Measurements from ENCODE around the gene FAM89B.

The FAM89B gene

DNA sequence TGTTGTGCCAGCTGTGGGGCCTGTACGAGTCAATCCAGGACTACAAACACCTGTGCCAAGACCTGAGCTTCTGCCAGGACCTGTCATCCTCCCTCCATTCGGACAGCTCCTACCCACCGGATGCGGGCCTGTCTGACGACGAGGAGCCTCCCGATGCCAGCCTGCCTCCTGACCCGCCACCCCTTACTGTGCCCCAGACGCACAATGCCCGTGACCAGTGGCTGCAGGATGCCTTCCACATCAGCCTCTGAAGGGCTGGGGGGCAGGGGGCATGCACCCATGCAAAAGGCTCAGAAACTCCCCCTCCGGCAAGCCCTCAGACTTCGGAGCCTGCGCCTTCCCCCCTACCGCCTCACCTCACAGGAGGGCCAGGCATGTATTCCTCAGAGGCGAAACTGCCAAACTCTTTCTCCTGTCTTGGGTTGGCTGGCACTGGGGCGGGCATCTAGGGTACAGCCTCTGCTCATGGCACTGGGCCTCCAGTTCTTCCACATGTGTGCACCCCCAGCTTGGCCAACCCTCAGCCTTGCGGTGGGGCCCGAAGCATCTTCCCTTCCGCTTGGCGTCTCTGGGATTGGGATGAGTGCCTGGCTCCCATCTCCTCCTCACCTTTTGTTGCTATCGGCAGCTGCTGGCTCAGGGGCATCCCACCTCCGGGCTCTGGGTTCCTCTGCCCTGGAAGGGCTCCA, 1.2 kb downstream of the FAM89B start:
- no peaks in the 10 kb centered on the region for H3K36me3 ChIP-seq (ENCODE audit: control insufficient read depth, low read depth, low read length)
- no peak overlapping the region for H3K27ac ChIP-seq (ENCODE audit: low read length)
- no peak overlapping the region for H3K9ac ChIP-seq (ENCODE audit: low read length)
- peak overlapping the region; percentile 63 for H3K4me3 ChIP-seq (ENCODE audit: low read length)
- peaks cover 24% of the 10 kb centered on the region for H3K4me1 ChIP-seq (ENCODE audit: control insufficient read depth, low read depth, low read length)
- peaks cover 36% of the 10 kb centered on the region for H3K27me3 ChIP-seq (ENCODE audit: control insufficient read depth, insufficient read depth, low read length)
- H3K9me3 ChIP-seq (ENCODE audit: control insufficient read depth, low read depth, low read length) = no peaks in the 10 kb centered on the region

GRCh38 chr11:65574109-65574810, 1.9 kb downstream of the FAM89B start:
- H3K27me3 ChIP-seq (ENCODE audit: control insufficient read depth, insufficient read depth, low read length) = peaks cover 36% of the 10 kb centered on the region
- H3K4me1 ChIP-seq (ENCODE audit: control insufficient read depth, low read depth, low read length) = peaks cover 18% of the 10 kb centered on the region
- no peaks in the 10 kb centered on the region for H3K9me3 ChIP-seq (ENCODE audit: control insufficient read depth, low read depth, low read length)
- H3K36me3 ChIP-seq (ENCODE audit: control insufficient read depth, low read depth, low read length) = no peaks in the 10 kb centered on the region
- H3K9ac ChIP-seq (ENCODE audit: low read length) = no peak overlapping the region
- no peak overlapping the region for H3K27ac ChIP-seq (ENCODE audit: low read length)
- peak overlapping the region; percentile 53 for H3K4me3 ChIP-seq (ENCODE audit: low read length)

- no peak overlapping the region for H3K27ac ChIP-seq (ENCODE audit: low read length)
- H3K4me3 ChIP-seq (ENCODE audit: low read length) = peak overlapping the region; percentile 53
- H3K27me3 ChIP-seq (ENCODE audit: control insufficient read depth, insufficient read depth, low read length) = peaks cover 36% of the 10 kb centered on the region
- H3K9me3 ChIP-seq (ENCODE audit: control insufficient read depth, low read depth, low read length) = no peaks in the 10 kb centered on the region
- peaks cover 18% of the 10 kb centered on the region for H3K4me1 ChIP-seq (ENCODE audit: control insufficient read depth, low read depth, low read length)
- no peak overlapping the region for H3K9ac ChIP-seq (ENCODE audit: low read length)
- H3K36me3 ChIP-seq (ENCODE audit: control insufficient read depth, low read depth, low read length) = no peaks in the 10 kb centered on the region
Measured at GRCh38 chr11:65574811-65575567, 2.7 kb downstream of the FAM89B start.

DNA sequence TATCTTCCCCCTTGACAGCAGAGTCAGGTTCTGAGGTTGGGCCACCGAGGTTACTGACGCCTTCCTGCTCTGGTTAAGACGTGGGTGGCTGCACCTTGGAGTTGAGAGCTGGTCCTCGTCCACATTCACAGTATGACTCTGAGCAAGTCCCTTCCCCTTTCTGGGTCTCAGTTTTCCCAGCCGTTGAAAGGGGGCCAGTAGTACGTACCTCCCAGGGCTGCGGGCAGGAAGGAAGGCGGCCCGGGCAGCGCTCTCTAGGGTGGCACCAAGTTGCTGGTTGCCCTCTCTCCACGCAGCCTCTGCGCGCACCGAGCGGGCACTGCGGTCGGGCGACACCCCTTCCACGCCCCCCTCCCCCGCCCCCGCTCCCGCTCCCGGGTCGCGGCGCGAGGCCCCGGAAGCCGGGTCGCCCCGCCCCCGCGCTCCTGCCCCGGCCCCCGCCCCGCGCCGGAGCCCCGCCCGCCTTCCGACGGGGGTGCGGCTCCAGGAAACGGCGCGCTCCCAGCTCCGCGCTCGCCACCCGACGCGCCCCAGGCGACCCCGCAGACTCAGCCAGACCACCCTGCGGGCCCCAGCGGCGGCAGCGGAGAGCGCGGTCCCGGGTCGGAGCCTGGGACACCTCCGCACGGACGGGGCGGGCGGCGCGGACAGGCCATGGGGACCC, 3.4 kb downstream of the FAM89B start, which contains the start of gene EHBP1L1:
Gene EHBP1L1 (plus strand): TSS at position 486 of the 664 bp plus-strand sequence. CDS start 250 bp downstream, outside the sequence.
- Histone ChIP-seq H3K9ac (ENCODE audit: low read length) (no peak within 1 kb of the TSS), H3K4me1 (ENCODE audit: control insufficient read depth, low read depth, low read length) (peaks cover 18% of the 10 kb centered on the region), H3K4me3 (ENCODE audit: low read length) (peak within 1 kb of the TSS; percentile 53), H3K36me3 (ENCODE audit: control insufficient read depth, low read depth, low read length) (no peaks in the 10 kb centered on the region), H3K27me3 (ENCODE audit: control insufficient read depth, insufficient read depth, low read length) (peaks cover 36% of the 10 kb centered on the region), H3K9me3 (ENCODE audit: control insufficient read depth, low read depth, low read length) (no peaks in the 10 kb centered on the region), H3K27ac (ENCODE audit: low read length) (no peak within 1 kb of the TSS)

GRCh38 chr11:65576232-65576866, 4.0 kb downstream of the FAM89B start:
- Histone ChIP-seq H3K9ac (ENCODE audit: low read length) (no peak overlapping the region), H3K9me3 (ENCODE audit: control insufficient read depth, low read depth, low read length) (no peaks in the 10 kb centered on the region), H3K27me3 (ENCODE audit: control insufficient read depth, insufficient read depth, low read length) (peaks cover 36% of the 10 kb centered on the region), H3K4me1 (ENCODE audit: control insufficient read depth, low read depth, low read length) (peaks cover 12% of the 10 kb centered on the region), H3K36me3 (ENCODE audit: control insufficient read depth, low read depth, low read length) (no peaks in the 10 kb centered on the region), H3K4me3 (ENCODE audit: low read length) (peak overlapping the region; percentile 14), H3K27ac (ENCODE audit: low read length) (no peak overlapping the region)

DNA sequence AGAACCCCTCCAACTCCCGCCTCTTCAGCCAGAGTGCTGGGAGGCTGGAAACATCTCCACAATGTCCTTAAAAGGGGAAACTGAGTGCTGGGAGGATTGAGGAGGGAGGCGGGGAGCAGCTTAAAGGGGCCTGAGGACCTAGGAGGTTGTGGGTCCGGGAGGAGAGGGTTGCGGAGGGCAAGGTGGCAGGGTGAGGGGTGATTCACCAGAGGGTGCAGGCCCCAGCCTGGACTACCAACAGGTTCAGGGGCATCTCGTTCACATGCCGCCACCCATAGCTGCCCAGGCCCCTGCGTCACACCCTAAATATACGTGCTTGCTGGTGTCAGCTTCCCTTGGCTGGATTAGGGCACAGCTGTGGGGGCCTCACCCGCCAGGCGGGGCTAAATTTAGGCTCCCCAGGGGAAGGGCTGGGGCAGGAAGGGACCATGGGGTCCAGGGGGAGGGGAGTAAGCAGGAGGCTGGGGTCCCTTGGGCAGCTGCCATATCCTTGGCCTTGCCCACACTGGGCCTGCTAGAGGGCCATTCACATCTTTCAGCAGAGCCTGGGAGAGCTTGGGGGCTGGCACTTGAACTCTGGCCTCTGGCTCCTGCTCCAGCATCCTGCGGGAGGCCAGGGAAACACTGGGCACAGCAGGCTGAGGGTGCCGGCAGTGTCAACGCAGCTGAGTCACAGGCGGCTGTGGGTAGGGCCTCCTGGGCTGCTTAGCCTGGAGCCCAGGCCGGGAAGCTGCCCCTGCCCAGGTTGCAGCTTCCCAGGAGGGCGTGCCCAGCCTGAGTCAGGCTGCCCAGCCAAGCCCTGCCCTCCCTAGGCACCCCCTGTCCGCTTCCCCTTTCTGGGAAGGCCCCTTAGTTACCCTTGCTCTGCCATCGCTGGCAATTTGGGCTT, 4.8 kb downstream of the FAM89B start:
- peaks cover 7% of the 10 kb centered on the region for H3K4me1 ChIP-seq (ENCODE audit: control insufficient read depth, low read depth, low read length)
- H3K27ac ChIP-seq (ENCODE audit: low read length) = no peak overlapping the region
- H3K4me3 ChIP-seq (ENCODE audit: low read length) = peak overlapping the region; percentile 14
- no peak overlapping the region for H3K9ac ChIP-seq (ENCODE audit: low read length)
- H3K27me3 ChIP-seq (ENCODE audit: control insufficient read depth, insufficient read depth, low read length) = peaks cover 36% of the 10 kb centered on the region
- no peaks in the 10 kb centered on the region for H3K36me3 ChIP-seq (ENCODE audit: control insufficient read depth, low read depth, low read length)
- H3K9me3 ChIP-seq (ENCODE audit: control insufficient read depth, low read depth, low read length) = no peaks in the 10 kb centered on the region

DNA sequence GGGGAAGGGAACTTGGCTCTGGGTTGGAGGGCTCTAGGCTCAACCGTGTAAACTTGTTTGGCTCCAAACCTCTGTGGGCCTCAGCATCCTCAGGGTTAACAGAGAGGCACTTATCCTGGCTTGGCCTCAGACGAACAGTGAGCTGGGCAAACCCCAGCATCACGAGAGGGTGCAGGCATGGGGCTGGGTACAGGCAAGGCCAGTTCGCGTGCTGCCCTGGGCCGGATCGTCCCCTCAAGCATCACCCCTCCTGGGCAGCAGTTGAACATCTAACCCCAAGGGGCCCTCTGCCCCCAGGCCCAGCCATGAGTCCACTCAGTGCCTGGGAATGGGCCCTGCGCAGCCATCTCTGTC, 5.4 kb downstream of the FAM89B start:
- no peaks in the 10 kb centered on the region for H3K36me3 ChIP-seq (ENCODE audit: control insufficient read depth, low read depth, low read length)
- peaks cover 6% of the 10 kb centered on the region for H3K4me1 ChIP-seq (ENCODE audit: control insufficient read depth, low read depth, low read length)
- no peak overlapping the region for H3K27ac ChIP-seq (ENCODE audit: low read length)
- H3K27me3 ChIP-seq (ENCODE audit: control insufficient read depth, insufficient read depth, low read length) = peaks cover 36% of the 10 kb centered on the region
- no peaks in the 10 kb centered on the region for H3K9me3 ChIP-seq (ENCODE audit: control insufficient read depth, low read depth, low read length)
- H3K4me3 ChIP-seq (ENCODE audit: low read length) = no peak overlapping the region
- H3K9ac ChIP-seq (ENCODE audit: low read length) = no peak overlapping the region

GRCh38 chr11:65578134-65578533, 5.8 kb downstream of the FAM89B start:
- Histone ChIP-seq H3K27ac (ENCODE audit: low read length) (no peak overlapping the region), H3K9me3 (ENCODE audit: control insufficient read depth, low read depth, low read length) (no peaks in the 10 kb centered on the region), H3K9ac (ENCODE audit: low read length) (no peak overlapping the region), H3K27me3 (ENCODE audit: control insufficient read depth, insufficient read depth, low read length) (peaks cover 32% of the 10 kb centered on the region), H3K36me3 (ENCODE audit: control insufficient read depth, low read depth, low read length) (no peaks in the 10 kb centered on the region), H3K4me1 (ENCODE audit: control insufficient read depth, low read depth, low read length) (peaks cover 6% of the 10 kb centered on the region), H3K4me3 (ENCODE audit: low read length) (no peak overlapping the region)

DNA sequence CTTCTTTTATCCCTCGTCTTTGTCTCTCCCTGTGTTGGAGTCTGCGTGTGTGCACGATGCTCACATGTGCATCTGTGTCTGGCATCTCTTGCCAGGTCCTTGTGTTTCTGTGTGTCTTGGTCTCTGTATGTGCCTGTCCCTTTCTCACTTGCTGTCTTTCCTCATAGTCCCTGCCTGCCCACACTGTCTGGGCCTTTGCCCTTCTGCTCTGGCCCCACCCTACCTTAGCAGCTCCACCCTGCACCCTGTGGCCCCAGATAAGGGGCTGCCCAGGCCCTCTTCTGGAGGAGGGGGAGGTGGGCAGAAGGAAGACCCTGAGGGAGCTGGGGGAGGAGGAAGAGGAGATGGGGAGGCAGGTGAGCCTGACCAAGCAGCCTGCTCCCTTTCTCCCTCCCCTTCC, 6.3 kb downstream of the FAM89B start:
- Histone ChIP-seq H3K4me3 (ENCODE audit: low read length) (no peak overlapping the region), H3K9ac (ENCODE audit: low read length) (no peak overlapping the region), H3K9me3 (ENCODE audit: control insufficient read depth, low read depth, low read length) (no peaks in the 10 kb centered on the region), H3K36me3 (ENCODE audit: control insufficient read depth, low read depth, low read length) (no peaks in the 10 kb centered on the region), H3K27me3 (ENCODE audit: control insufficient read depth, insufficient read depth, low read length) (peaks cover 27% of the 10 kb centered on the region), H3K27ac (ENCODE audit: low read length) (no peak overlapping the region), H3K4me1 (ENCODE audit: control insufficient read depth, low read depth, low read length) (peaks cover 6% of the 10 kb centered on the region)

- Histone ChIP-seq H3K9me3 (ENCODE audit: control insufficient read depth, low read depth, low read length) (no peaks in the 10 kb centered on the region), H3K9ac (ENCODE audit: low read length) (no peak overlapping the region), H3K36me3 (ENCODE audit: control insufficient read depth, low read depth, low read length) (no peaks in the 10 kb centered on the region), H3K27me3 (ENCODE audit: control insufficient read depth, insufficient read depth, low read length) (peaks cover 27% of the 10 kb centered on the region), H3K4me1 (ENCODE audit: control insufficient read depth, low read depth, low read length) (peaks cover 6% of the 10 kb centered on the region), H3K4me3 (ENCODE audit: low read length) (no peak overlapping the region), H3K27ac (ENCODE audit: low read length) (no peak overlapping the region)
Measured at GRCh38 chr11:65579291-65579690, 7.0 kb downstream of the FAM89B start.

Measured in iPS-18a (cell line).